ENCODE measurements around the gene GFOD1. TPM values are rescaled to one million over a fixed set of nuclear protein-coding genes. Genes with fewer than 3 reads are reported as not detected.

GFOD1 gene
- total RNA-seq, 1 donor from 2014 or later = 2.0 TPM

GRCh38 chr6:13494137-13494536 is 6.7 kb upstream of the GFOD1 start:
- no peaks in the 10 kb centered on the region for H3K27me3 Mint-ChIP-seq (ENCODE audit: low read depth)
- H3K9me3 Mint-ChIP-seq (ENCODE audit: low read depth) = no peaks in the 10 kb centered on the region
- DNase-seq (ENCODE audit: low spot score) = no peak
- no peak overlapping the region for H3K4me3 Mint-ChIP-seq (ENCODE audit: unreplicated experiment)
- no peak overlapping the region for H3K27ac Mint-ChIP-seq (ENCODE audit: unreplicated experiment)
- no peak for TF ChIP-seq CTCF (IDR thresholded peaks at IDR 0.05)
- H3K4me1 Mint-ChIP-seq (ENCODE audit: low read depth) = peaks cover 7% of the 10 kb centered on the region
- H3K36me3 Mint-ChIP-seq (ENCODE audit: low read depth) = no peaks in the 10 kb centered on the region

- Mint-ChIP-seq H3K4me3 (ENCODE audit: unreplicated experiment) (no peak overlapping the region), H3K36me3 (ENCODE audit: low read depth) (no peaks in the 10 kb centered on the region), H3K4me1 (ENCODE audit: low read depth) (peaks cover 7% of the 10 kb centered on the region), H3K9me3 (ENCODE audit: low read depth) (no peaks in the 10 kb centered on the region), H3K27me3 (ENCODE audit: low read depth) (no peaks in the 10 kb centered on the region), H3K27ac (ENCODE audit: unreplicated experiment) (no peak overlapping the region)
- TF ChIP-seq CTCF (IDR thresholded peaks at IDR 0.05) = no peak
- no peak for DNase-seq (ENCODE audit: low spot score)
Observed at GRCh38 chr6:13493147-13493546, 5.7 kb upstream of the GFOD1 start.

GRCh38 chr6:13492357-13492756 is 5.0 kb upstream of the GFOD1 start:
- Mint-ChIP-seq H3K4me1 (ENCODE audit: low read depth) (peaks cover 7% of the 10 kb centered on the region), H3K36me3 (ENCODE audit: low read depth) (no peaks in the 10 kb centered on the region), H3K27ac (ENCODE audit: unreplicated experiment) (no peak overlapping the region), H3K27me3 (ENCODE audit: low read depth) (no peaks in the 10 kb centered on the region), H3K9me3 (ENCODE audit: low read depth) (no peaks in the 10 kb centered on the region), H3K4me3 (ENCODE audit: unreplicated experiment) (no peak overlapping the region)
- no peak for TF ChIP-seq CTCF (IDR thresholded peaks at IDR 0.05)
- no peak for DNase-seq (ENCODE audit: low spot score)

- Mint-ChIP-seq H3K27me3 (ENCODE audit: low read depth) (no peaks in the 10 kb centered on the region), H3K36me3 (ENCODE audit: low read depth) (no peaks in the 10 kb centered on the region), H3K4me1 (ENCODE audit: low read depth) (peaks cover 3% of the 10 kb centered on the region), H3K27ac (ENCODE audit: unreplicated experiment) (no peak overlapping the region), H3K9me3 (ENCODE audit: low read depth) (no peaks in the 10 kb centered on the region), H3K4me3 (ENCODE audit: unreplicated experiment) (no peak overlapping the region)
- no peak for DNase-seq (ENCODE audit: low spot score)
- TF ChIP-seq CTCF (IDR thresholded peaks at IDR 0.05) = no peak
Observed at GRCh38 chr6:13491538-13491937, 4.1 kb upstream of the GFOD1 start.

GRCh38 chr6:13490402-13490801 is 3.0 kb upstream of the GFOD1 start:
- Mint-ChIP-seq H3K27ac (ENCODE audit: unreplicated experiment) (no peak overlapping the region), H3K27me3 (ENCODE audit: low read depth) (no peaks in the 10 kb centered on the region), H3K4me1 (ENCODE audit: low read depth) (peaks cover 6% of the 10 kb centered on the region), H3K4me3 (ENCODE audit: unreplicated experiment) (no peak overlapping the region), H3K9me3 (ENCODE audit: low read depth) (no peaks in the 10 kb centered on the region), H3K36me3 (ENCODE audit: low read depth) (no peaks in the 10 kb centered on the region)
- no peak for TF ChIP-seq CTCF (IDR thresholded peaks at IDR 0.05)
- no peak for DNase-seq (ENCODE audit: low spot score)

Data from chondrocyte (in vitro differentiated cells).